Measurements from ENCODE around the gene LACTBL1.

DNA sequence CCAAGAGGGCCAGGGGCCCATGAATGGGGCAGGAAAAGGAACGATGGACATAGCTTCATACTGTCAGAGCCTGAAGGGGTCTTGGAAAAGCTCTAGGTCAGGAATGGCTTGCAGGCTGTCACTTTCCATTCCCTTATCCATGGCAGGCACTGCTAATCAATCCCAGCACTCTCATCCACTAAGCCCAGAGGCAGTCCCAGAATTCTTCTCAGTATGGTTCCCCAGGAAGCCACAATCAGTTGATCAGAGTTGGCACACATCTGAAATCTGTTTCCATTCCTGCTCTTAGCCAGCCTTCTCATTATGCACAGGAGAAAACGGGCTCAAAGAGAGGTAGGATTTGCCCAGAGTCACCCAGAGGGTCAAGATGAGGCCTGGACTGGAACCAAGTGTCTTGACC lies 65.7 kb downstream of the LACTBL1 start:
- TF ChIP-seq, protein P1, sequence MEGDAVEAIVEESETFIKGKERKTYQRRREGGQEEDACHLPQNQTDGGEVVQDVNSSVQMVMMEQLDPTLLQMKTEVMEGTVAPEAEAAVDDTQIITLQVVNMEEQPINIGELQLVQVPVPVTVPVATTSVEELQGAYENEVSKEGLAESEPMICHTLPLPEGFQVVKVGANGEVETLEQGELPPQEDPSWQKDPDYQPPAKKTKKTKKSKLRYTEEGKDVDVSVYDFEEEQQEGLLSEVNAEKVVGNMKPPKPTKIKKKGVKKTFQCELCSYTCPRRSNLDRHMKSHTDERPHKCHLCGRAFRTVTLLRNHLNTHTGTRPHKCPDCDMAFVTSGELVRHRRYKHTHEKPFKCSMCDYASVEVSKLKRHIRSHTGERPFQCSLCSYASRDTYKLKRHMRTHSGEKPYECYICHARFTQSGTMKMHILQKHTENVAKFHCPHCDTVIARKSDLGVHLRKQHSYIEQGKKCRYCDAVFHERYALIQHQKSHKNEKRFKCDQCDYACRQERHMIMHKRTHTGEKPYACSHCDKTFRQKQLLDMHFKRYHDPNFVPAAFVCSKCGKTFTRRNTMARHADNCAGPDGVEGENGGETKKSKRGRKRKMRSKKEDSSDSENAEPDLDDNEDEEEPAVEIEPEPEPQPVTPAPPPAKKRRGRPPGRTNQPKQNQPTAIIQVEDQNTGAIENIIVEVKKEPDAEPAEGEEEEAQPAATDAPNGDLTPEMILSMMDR (IDR thresholded peaks at IDR 0.05; ENCODE audit: low read depth, low read length), result no peak
- TF ChIP-seq POLR2A (IDR thresholded peaks at IDR 0.05; ENCODE audit: extremely low read depth, insufficient read length), result no peak
